Measurements from ENCODE around the gene CRYGB.
"Not testable (repeated sequence)": the region's sequence is repeated elsewhere in the genome, so short reads cannot be mapped to it uniquely, and the experiment has no call there.

The CRYGB gene

DNA sequence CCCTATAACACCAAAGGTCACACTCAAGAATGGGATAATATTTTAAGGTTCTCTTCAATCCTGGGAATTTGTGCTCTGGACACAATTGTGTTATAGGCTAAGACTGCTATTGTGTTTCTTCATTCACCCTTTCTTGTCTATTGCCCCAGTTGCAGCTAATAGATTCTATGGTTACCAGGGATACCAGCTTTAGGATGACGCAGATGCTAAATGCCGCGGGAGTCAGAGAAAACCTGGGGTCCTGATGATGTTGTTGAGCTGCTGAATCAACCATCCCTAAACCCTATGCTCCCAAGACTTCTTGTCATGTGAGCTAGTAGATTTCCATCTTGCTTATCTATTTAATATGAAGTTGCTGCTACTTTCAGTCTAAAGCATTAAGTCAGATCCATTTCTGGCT is 27.0 kb downstream of the CRYGB start:
- no peak for DNase-seq

DNA sequence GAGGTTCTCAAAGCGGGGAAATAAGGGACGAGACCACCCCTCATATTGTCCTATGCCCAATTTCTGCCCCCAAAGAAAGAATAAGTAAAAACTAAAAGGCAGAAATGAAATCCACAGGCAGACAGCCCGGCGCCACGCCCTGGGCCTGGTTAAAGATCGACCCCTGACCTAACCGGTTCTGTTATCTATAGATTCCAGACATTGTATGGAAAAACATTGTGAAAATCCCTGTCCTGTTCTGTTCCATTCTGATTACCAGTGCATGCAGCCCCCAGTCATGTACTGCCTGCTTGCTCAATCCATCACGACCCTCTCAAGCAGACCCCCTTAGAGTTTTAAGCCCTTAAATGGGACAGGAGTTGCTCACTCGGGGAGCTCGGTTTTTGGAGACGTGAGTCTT is 28.6 kb downstream of the CRYGB start:
- not testable (repeated sequence) for DNase-seq

DNA sequence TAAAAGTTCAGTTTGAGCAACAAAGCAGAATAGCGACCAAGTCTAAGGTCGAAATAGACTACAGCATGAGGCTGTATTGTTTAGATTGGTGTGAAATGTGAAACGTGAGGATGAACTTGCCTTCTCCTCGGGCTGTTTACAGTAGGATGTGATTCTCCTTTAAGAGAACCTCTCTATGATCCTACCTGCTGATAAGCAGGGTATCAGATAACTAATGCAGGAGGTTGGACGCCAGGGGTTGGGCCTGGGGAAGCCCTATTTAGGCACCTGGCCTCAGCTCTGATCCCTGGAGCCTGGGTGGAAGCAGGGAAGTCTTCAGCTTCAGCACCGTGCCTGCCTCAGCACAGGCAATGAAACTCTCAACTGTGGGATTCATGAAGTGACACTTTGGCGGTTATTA is 33.0 kb downstream of the CRYGB start:
- DNase-seq, result no peak

DNA sequence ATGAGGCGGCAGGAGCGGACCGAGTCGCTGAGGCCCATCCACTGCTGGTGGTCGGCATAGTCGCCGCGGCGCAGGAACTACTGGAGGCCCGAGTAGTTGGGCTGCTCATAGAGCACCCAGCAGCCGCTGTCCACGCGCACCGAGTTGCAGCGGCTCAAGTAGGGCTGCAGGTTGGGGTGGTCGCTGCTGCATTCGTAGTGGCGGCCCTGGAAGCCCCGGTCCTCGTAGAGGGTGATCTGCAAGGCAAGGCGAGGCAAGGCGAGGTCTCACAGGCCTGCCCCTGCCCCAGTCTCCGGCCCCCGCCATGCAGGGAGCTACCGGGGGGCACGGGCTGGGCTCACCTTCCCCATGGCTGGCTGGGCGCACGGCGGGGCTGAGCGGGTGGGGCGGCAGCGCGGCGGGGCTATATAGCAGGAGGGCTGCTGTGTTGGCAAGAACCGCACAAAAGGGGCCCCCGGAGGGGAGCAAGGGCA is 33.6 kb downstream of the CRYGB start:
- DNase-seq, result not testable (repeated sequence)

DNA sequence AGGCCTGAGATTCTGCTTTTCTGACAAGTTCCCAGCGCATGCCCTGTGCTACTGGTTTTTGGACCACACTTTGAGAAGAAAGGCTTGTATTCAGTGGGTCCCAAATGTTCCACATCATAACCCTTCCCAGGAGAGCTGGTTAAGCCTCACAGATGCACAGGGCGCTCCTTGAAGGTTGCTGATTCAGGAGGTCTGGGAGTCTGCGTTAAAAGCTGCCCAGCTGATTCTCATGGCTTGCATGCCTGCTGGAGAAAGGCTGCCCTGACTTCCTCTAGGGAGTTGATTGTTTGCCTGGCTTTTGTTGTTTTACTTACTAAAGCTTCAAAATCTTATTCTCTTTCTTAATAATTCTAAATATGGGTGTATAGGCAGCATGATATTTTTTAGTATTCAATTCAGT is 42.3 kb downstream of the CRYGB start:
- DNase-seq, result no peak

DNA sequence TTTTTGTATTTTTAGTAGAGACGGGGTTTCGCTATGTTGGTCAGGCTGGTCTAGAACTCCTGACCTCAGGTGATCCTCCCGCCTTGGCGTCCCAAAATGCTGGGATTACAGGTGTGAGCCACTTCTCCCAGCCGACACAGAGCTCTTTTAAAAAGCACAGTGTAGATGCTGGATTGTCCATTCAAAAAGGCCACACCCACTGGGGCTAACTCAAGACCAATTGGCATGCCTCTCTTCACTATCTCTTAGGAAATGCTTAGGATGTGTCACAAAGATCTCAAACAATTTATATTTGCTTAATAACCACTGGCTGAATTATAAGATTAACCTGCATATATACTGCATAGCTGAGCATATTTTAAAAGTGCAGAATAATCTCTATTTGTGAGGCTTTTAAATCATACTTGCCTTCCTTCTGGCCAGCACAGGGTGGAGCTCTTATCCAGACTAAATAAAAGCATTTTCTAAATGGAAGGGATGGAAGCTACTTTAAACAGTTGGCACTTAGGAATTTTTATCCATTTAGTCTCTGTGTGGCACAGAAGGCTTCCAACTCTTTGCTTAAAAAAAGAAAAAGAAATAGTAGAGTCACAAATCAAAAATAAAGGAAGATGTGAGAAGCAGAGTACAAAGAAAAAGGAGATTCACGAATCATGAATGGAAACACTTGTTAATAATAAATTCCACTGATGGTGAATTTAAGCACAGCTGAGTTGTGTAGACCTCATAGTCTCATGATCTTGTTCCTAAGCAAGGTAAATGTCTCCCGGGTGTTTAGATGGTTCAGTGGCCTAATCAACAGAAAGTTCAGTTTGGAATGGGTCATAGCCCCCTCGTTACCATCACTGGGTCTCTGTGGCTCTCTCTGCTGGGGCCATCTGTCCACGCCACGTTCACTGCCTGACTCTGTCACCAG is 44.0 kb downstream of the CRYGB start:
- peak in 2 of 58 donors; percentile 38 to 45 for DNase-seq

DNA sequence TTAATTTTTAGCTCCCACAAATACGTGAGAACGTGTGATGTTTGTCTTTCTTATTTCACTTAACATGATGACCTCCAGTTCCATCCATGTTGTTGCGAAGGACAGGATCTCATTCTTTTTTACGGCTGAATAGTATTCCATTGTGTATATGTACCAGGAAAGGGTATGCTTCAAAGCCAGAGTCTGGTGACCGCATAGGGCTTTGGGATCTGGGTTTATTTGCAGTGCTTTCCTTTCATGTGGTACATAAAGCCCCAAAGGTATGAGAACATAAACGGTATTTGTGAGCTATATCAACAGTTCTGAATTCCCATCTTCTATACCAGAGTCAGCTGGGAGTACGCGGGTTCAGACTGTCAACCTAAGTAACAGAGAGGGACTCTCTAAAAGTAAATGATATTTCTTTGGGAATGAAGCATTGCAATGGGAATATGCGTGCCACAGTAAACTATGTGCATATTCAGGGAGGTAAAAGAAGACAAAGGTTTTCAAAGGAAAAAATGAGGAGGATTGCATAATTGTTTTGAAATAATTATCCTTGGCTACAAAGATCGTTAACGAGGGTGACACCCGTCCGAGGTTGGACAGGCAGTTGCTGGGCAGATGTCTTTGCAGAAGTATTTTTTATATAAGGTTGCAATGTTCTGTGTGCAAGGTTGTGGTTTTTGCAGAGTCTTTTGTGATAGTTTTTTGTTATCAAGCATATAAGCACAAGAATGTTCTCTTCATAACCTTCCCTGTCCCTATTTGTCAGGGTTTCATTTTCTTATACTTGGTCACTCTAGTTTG is 46.1 kb downstream of the CRYGB start:
- no peak for DNase-seq

DNA sequence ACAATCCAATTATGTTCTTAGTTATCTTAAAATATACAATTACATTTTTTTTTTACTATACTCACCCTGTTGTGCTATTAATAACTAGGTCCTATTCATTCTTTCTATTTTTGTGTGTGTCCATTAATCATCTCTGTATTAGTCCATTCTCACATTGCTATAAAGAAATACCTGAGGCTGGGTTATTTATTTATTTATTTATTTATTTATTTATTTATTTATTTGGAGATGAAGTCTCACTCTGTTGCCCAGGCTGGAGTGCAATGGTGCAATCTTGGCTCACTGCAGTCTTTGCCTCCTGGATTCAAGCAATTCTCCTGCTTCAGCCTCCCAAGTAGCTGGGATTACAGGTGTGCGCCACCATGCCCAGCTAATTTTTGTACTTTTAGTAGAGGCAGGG is 47.3 kb downstream of the CRYGB start:
- DNase-seq, result not testable (repeated sequence)

DNA sequence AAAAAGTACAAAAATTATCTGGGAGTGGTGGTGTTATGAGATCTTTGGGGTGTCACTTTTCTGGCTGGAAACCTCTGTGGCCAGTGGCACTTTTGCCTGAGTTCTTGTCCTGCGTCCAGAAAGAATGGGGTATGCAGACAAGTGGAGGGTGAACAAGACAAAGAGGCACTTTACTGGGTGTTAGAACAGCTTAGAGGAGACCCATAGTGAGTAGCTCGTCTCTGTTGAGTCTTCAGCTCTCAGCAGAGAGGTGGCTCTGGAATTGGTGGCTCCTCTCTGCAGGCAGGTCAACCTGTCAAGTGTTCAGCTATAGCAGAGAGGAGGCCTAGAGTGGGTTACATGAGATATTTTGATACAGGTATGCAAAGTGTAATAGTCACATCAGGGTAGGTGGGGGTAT is 47.7 kb downstream of the CRYGB start:
- no peak for DNase-seq

DNA sequence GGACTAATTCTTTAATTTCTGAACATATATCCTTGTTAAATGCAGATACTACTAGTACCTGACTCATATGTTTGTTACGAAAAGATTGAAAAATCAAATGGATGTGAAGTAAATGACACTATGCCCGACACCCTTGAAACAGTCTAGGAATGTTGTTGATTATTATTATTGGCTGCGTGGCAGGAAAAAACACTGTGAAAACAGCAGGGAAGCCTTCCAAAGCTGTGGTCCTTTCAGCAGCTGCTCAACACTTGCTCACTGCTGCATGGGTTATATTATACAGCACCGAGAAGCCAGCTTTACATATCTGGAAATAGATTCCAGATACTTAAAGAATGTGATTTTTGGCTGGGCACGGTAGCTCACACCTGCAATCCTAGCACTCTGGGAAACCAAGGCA is 48.2 kb downstream of the CRYGB start:
- DNase-seq, result no peak

DNA sequence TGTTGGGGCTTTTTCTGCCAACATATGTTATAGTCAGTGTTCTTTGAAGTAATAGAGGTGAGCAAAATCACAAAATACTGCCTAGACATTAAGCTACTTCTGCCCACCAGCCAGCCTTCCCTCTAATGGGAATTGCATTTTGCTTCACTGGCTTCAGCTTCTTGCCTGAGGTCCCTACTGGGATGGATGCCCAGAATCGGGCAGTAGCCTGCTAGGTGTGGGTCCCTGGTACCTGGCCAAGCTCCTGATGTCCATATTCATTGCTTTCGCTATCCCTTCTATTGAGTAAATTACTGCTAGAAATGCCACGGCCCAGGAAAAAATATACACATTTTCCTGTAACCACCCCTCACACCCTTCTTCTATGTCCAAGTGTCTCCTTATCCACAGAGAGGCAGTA is 48.6 kb downstream of the CRYGB start:
- DNase-seq, result no peak

DNA sequence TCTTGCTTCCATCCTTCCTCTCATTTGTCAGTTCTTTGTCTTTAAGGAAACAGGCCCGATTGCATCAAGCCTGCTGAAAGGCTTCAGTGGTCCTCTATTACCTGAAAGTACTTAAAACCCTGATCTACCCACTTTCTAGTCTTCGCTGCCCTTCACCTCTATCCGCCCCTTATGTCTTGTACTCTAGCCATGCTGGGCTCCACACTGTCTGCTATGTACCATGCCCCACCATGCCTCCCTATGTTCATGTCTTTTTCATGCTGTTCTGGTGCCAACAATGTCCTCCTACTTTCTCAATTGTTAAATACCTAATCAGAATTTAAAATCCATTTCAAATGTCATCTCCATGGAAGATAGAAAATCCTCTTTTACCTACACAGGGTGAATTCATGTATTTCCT is 49.9 kb downstream of the CRYGB start:
- no peak for DNase-seq

DNA sequence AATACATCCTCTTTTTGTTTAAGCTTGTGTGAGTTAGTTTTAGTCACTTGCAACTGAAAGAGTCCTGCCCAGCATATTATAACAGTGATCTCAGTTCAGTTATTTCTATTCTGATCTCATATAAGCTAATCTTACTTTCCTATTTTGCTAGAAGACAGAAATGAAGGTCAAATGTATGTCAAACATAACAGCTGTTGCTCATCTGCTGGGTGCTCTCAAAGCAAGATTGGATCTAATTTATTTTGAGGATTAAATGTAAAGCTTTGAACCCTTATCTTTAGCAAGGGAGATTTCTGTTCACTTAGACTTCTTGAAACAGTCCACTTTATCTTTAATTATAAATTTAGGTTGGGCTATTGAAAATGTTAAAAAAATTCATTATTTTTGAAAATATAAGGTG is 52.8 kb downstream of the CRYGB start:
- no peak for DNase-seq
